ENCODE results near the gene SOBP.

The SOBP gene

GRCh38 chr6:107592806-107593205 is 102.9 kb downstream of the SOBP start:
- no peak for DNase-seq

- DNase-seq = no peak
Measured at GRCh38 chr6:107594736-107595135, 104.8 kb downstream of the SOBP start.

GRCh38 chr6:107598091-107598490 is 108.2 kb downstream of the SOBP start:
- no peak for DNase-seq

- no peak for DNase-seq
Measured at GRCh38 chr6:107599043-107599442, 109.1 kb downstream of the SOBP start.

- no peak for DNase-seq
Measured at GRCh38 chr6:107600121-107600520, 110.2 kb downstream of the SOBP start.

GRCh38 chr6:107600936-107601335 is 111.0 kb downstream of the SOBP start:
- DNase-seq = no peak

GRCh38 chr6:107601406-107601805 is 111.5 kb downstream of the SOBP start:
- no peak for DNase-seq

GRCh38 chr6:107602321-107603005 is 112.5 kb downstream of the SOBP start:
- no peak for DNase-seq

GRCh38 chr6:107603006-107603370 is 113.1 kb downstream of the SOBP start:
- DNase-seq = no peak

GRCh38 chr6:107604549-107604948 is 114.6 kb downstream of the SOBP start:
- no peak for DNase-seq

- no peak for DNase-seq
Measured at GRCh38 chr6:107606407-107606806, 116.5 kb downstream of the SOBP start.

- no peak for DNase-seq
Measured at GRCh38 chr6:107607116-107607515, 117.2 kb downstream of the SOBP start.

GRCh38 chr6:107611094-107611810 is 121.3 kb downstream of the SOBP start:
- DNase-seq = no peak

GRCh38 chr6:107612762-107613415 is 123.0 kb downstream of the SOBP start:
- no peak for DNase-seq

- no peak for DNase-seq
Measured at GRCh38 chr6:107613651-107614379, 123.9 kb downstream of the SOBP start.

GRCh38 chr6:107614828-107615227 is 124.9 kb downstream of the SOBP start:
- no peak for DNase-seq

- no peak for DNase-seq
Measured at GRCh38 chr6:107616775-107617174, 126.9 kb downstream of the SOBP start.

GRCh38 chr6:107617341-107617932 is 127.5 kb downstream of the SOBP start:
- no peak for DNase-seq

- no peak for DNase-seq
Measured at GRCh38 chr6:107618672-107619071, 128.8 kb downstream of the SOBP start.

- no peak for DNase-seq
Measured at GRCh38 chr6:107620732-107621131, 130.8 kb downstream of the SOBP start.

- no peak for DNase-seq
Measured at GRCh38 chr6:107621229-107621937, 131.5 kb downstream of the SOBP start.

GRCh38 chr6:107622269-107622668 is 132.4 kb downstream of the SOBP start:
- DNase-seq = no peak

Measured in NCI-H1436 treated with DMSO at 0.1 percent for 48 hours (cell line).